Uterus (tissue), 4 donors: ENCODE results near the gene ARHGEF37. TPM values are rescaled to one million over a fixed set of nuclear protein-coding genes. Genes with fewer than 3 reads are reported as not detected.
"Not testable (repeated sequence)": the region's sequence is repeated elsewhere in the genome, so short reads cannot be mapped to it uniquely, and the experiment has no call there.

Experiments
- DNase-seq, 2 donors: peaks; one replicate each; pipeline ENCODE4 v3.0.0-alpha.2; 2019 to 2020
- H3K27ac ChIP-seq, 2 donors: fragments of 200-600 bp; sonication (generic); 1 replicate in 1 of 2; 2 replicates in 1 of 2; pipeline ENCODE4 v1.5.1; 2016 to 2018
- H3K27me3 ChIP-seq, 2 donors: fragments of 200-600 bp; sonication (generic); one replicate each; pipeline ENCODE4 v1.5.1; 2018 to 2019; ENCODE audit warnings: control low read depth in 1 of 2
- H3K36me3 ChIP-seq, 2 donors: fragments of 200-600 bp; sonication (generic); one replicate each; pipeline ENCODE4 v1.5.1; 2019; ENCODE audit warnings: control low read depth in 1 of 2
- H3K4me1 ChIP-seq, 2 donors: fragments of 200-600 bp; sonication (generic); one replicate each; pipeline ENCODE4 v1.5.1; 2018 to 2019; ENCODE audit warnings: control low read depth in 1 of 2
- H3K4me3 ChIP-seq, 2 donors: fragments of 200-600 bp; sonication (generic); 1 replicate in 1 of 2; 2 replicates in 1 of 2; pipeline ENCODE4 v1.5.1; 2018 to 2019; ENCODE audit warnings: mild to moderate bottlenecking in 1 of 2
- H3K9me3 ChIP-seq, 2 donors: fragments of 200-600 bp; sonication (generic); one replicate each; pipeline ENCODE4 v1.5.1; 2019; ENCODE audit warnings: control low read depth in 1 of 2
- CTCF ChIP-seq, 4 experiments: fragments of 200-600 bp in 2 of 4; fragments of 450-650 bp in 2 of 4; sonication (generic) in 2 of 4; IDR thresholded peaks; one replicate each; pipeline ENCODE4 v1.5.1; 2016 to 2019; ENCODE audit warnings: antibody characterized with exemption in 4 of 4, mild to moderate bottlenecking in 2 of 4, moderate library complexity in 1 of 4
- POLR2A ChIP-seq, 2 donors: fragments of 450-650 bp; IDR thresholded peaks; one replicate each; pipeline ENCODE4 v1.6.1; 2016; ENCODE audit warnings: antibody characterized with exemption in 2 of 2, mild to moderate bottlenecking in 1 of 2, moderate library complexity in 1 of 2
- intact Hi-C: fragments of 100-400 bp; cut with DNase I; formaldehyde crosslinking; loops from one replicate; pipeline ENCODE4 v1.15.1; 2023; ENCODE audit warnings: low total_unique reads
- total RNA-seq, 4 donors: library from RNA; depleted of rRNA in 3 of 4; stranded (reverse); fragments of >200 nt in 3 of 4; gene quantifications; one replicate each; pipeline versions ENCODE4 v1.1.0 to v1.2.4, GENCODE V29; 2014 to 2023
- donor health status: DM: yes; HTN: yes; CAD: no.

The ARHGEF37 gene
- total RNA-seq, 4 donors from 2014 or later = 4.6 to 10.4 (median 7.9) TPM

GRCh38 chr5:149645236-149645635 is 63.9 kb downstream of the ARHGEF37 start:
- intact Hi-C loops = no loop called here
- Histone ChIP-seq H3K9me3 (no peaks in the 10 kb centered on the region), H3K27ac (no peak overlapping the region), H3K27me3 (no peaks in the 10 kb centered on the region), H3K4me3 (no peak overlapping the region), H3K36me3 (no peaks in the 10 kb centered on the region), H3K4me1 (no peaks in the 10 kb centered on the region)
- DNase-seq = no peak
- TF ChIP-seq POLR2A (IDR thresholded peaks at IDR 0.05) = no peak
- TF ChIP-seq CTCF (IDR thresholded peaks at IDR 0.05) = no peak

- DNase-seq = no peak
- intact Hi-C loops = no loop called here
- Histone ChIP-seq H3K4me1 (no peaks in the 10 kb centered on the region), H3K36me3 (no peaks in the 10 kb centered on the region), H3K27me3 (no peaks in the 10 kb centered on the region), H3K4me3 (no peak overlapping the region), H3K27ac (no peak overlapping the region), H3K9me3 (no peaks in the 10 kb centered on the region)
- TF ChIP-seq CTCF (IDR thresholded peaks at IDR 0.05) (no peak), POLR2A (IDR thresholded peaks at IDR 0.05) (no peak)
Observed at GRCh38 chr5:149645725-149646124, 64.4 kb downstream of the ARHGEF37 start.

GRCh38 chr5:149646564-149646963 is 65.3 kb downstream of the ARHGEF37 start:
- Histone ChIP-seq H3K9me3 (no peaks in the 10 kb centered on the region), H3K27ac (no peak overlapping the region), H3K4me1 (no peaks in the 10 kb centered on the region), H3K27me3 (no peaks in the 10 kb centered on the region), H3K36me3 (no peaks in the 10 kb centered on the region), H3K4me3 (no peak overlapping the region)
- DNase-seq = no peak
- intact Hi-C loops = no loop called here
- TF ChIP-seq POLR2A (IDR thresholded peaks at IDR 0.05) = no peak
- no peak for TF ChIP-seq CTCF (IDR thresholded peaks at IDR 0.05)

- no peak for DNase-seq
- Histone ChIP-seq H3K4me1 (no peaks in the 10 kb centered on the region), H3K27me3 (no peaks in the 10 kb centered on the region), H3K9me3 (no peaks in the 10 kb centered on the region), H3K36me3 (no peaks in the 10 kb centered on the region), H3K27ac (no peak overlapping the region), H3K4me3 (no peak overlapping the region)
- intact Hi-C loops = no loop called here
- TF ChIP-seq CTCF (IDR thresholded peaks at IDR 0.05) (no peak), POLR2A (IDR thresholded peaks at IDR 0.05) (no peak)
Observed at GRCh38 chr5:149647334-149647733, 66.0 kb downstream of the ARHGEF37 start.

GRCh38 chr5:149648464-149649393 is 67.4 kb downstream of the ARHGEF37 start:
- H3K27me3 ChIP-seq, H3K36me3 ChIP-seq, intact Hi-C loops, DNase-seq, H3K4me3 ChIP-seq, H3K27ac ChIP-seq, H3K4me1 ChIP-seq, H3K9me3 ChIP-seq: not testable (repeated sequence)

GRCh38 chr5:149649730-149650129 is 68.4 kb downstream of the ARHGEF37 start:
- DNase-seq, H3K4me3 ChIP-seq, H3K4me1 ChIP-seq, H3K36me3 ChIP-seq, intact Hi-C loops, H3K27me3 ChIP-seq, H3K9me3 ChIP-seq, H3K27ac ChIP-seq: not testable (repeated sequence)
